CD14-positive monocyte (primary cell): Measurements from ENCODE around the gene CFAP97D1. TPM values are rescaled to one million over a fixed set of nuclear protein-coding genes. Genes with fewer than 3 reads are reported as not detected.

ENCODE experiments used
- DNase-seq, 3 donors: peaks; one replicate each; pipeline ENCODE4 v3.0.0-alpha.2; 2011 to 2022
- H2AFZ ChIP-seq: 2 replicates; pipeline ENCODE4 v1.6.0; 2012; ENCODE audit warnings: mild to moderate bottlenecking, low read depth, low read length, inconsistent platforms; ENCODE audit not compliant: insufficient read depth, poor library complexity, severe bottlenecking
- H3K27ac ChIP-seq, 2 donors: 1 replicate in 1 of 2; 2 replicates in 1 of 2; pipeline ENCODE4 v1.5.1; 2012 to 2013; ENCODE audit warnings: low read length in 2 of 2, control low read depth in 1 of 2, inconsistent platforms in 1 of 2, low read depth in 1 of 2, mild to moderate bottlenecking in 1 of 2
- H3K27me3 ChIP-seq, 2 donors: one replicate each; pipeline versions ENCODE4 v1.6.0 to v1.6.1; 2011 to 2013; ENCODE audit warnings: low read length in 2 of 2; ENCODE audit not compliant: control insufficient read depth in 2 of 2, insufficient read depth in 2 of 2
- H3K36me3 ChIP-seq, 2 donors: replicated peaks in 1 of 2; 1 replicate in 1 of 2; 2 replicates in 1 of 2; pipeline versions ENCODE4 v1.5.1 to v1.6.1; 2012 to 2013; ENCODE audit warnings: low read length in 2 of 2, control low read depth in 1 of 2, inconsistent platforms in 1 of 2, mild to moderate bottlenecking in 1 of 2; ENCODE audit not compliant: insufficient read depth in 2 of 2, control insufficient read depth in 1 of 2
- H3K4me1 ChIP-seq, 2 donors: 1 replicate in 1 of 2; 2 replicates in 1 of 2; pipeline versions ENCODE4 v1.5.1 to v1.6.1; 2012 to 2013; ENCODE audit warnings: low read length in 2 of 2, control low read depth in 1 of 2, inconsistent platforms in 1 of 2, mild to moderate bottlenecking in 1 of 2, moderate library complexity in 1 of 2; ENCODE audit not compliant: insufficient read depth in 2 of 2, control insufficient read depth in 1 of 2
- H3K4me2 ChIP-seq: replicated peaks from 2 replicates; pipeline ENCODE3; 2012; ENCODE audit warnings: low read length, moderate library complexity, mild to moderate bottlenecking; ENCODE audit not compliant: poor library complexity, severe bottlenecking; ENCODE audit errors: extremely low read depth
- H3K4me3 ChIP-seq, 3 experiments: fragments of 200-600 bp in 1 of 3; sonication (generic) in 1 of 3; replicated peaks in 1 of 3; 1 replicate in 2 of 3; 2 replicates in 1 of 3; pipeline ENCODE4 v1.5.1; 2011 to 2013; ENCODE audit warnings: low read length in 3 of 3, mild to moderate bottlenecking in 3 of 3, control low read depth in 2 of 3, low read depth in 2 of 3, inconsistent platforms in 1 of 3, moderate library complexity in 1 of 3
- H3K79me2 ChIP-seq: 2 replicates; pipeline ENCODE4 v1.6.0; 2012; ENCODE audit warnings: mild to moderate bottlenecking, control low read depth, inconsistent platforms, low read length, moderate library complexity; ENCODE audit not compliant: insufficient read depth
- H3K9ac ChIP-seq: 2 replicates; pipeline ENCODE4 v1.6.0; 2017; ENCODE audit warnings: low read length, mild to moderate bottlenecking; ENCODE audit not compliant: insufficient read depth, poor library complexity, severe bottlenecking
- H3K9me3 ChIP-seq, 2 donors: replicated peaks in 1 of 2; 1 replicate in 1 of 2; 2 replicates in 1 of 2; pipeline versions ENCODE4 v1.5.1 to v1.6.1; 2012 to 2013; ENCODE audit warnings: low read length in 2 of 2, control low read depth in 1 of 2; ENCODE audit not compliant: control insufficient read depth in 1 of 2, insufficient read depth in 1 of 2
- H4K20me1 ChIP-seq: 2 replicates; pipeline ENCODE4 v1.6.0; 2012; ENCODE audit warnings: mild to moderate bottlenecking, low read length, control low read depth, moderate library complexity; ENCODE audit not compliant: insufficient read depth
- H3K27ac Mint-ChIP-seq, 7 donors: one replicate each; pipeline ENCODE4 v1.8.0; 2020; ENCODE audit warnings: mild to moderate bottlenecking in 7 of 7, mixed read lengths in 7 of 7, moderate library complexity in 6 of 7, inconsistent platforms in 2 of 7
- H3K27me3 Mint-ChIP-seq, 3 donors: one replicate each; pipeline ENCODE4 v1.8.0; 2021 to 2022; ENCODE audit warnings: low read depth in 3 of 3, mild to moderate bottlenecking in 3 of 3, mixed read lengths in 3 of 3, moderate library complexity in 3 of 3, inconsistent platforms in 1 of 3
- H3K36me3 Mint-ChIP-seq, 2 donors: one replicate each; pipeline ENCODE4 v1.8.0; 2020; ENCODE audit warnings: mixed read lengths in 2 of 2, inconsistent platforms in 1 of 2, mild to moderate bottlenecking in 1 of 2
- H3K4me1 Mint-ChIP-seq: one replicate; pipeline ENCODE4 v1.8.0; 2020; ENCODE audit warnings: mild to moderate bottlenecking, mixed read lengths
- H3K4me3 Mint-ChIP-seq, 2 donors: one replicate each; pipeline ENCODE4 v1.8.0; 2020; ENCODE audit warnings: mild to moderate bottlenecking in 2 of 2, mixed read lengths in 2 of 2, moderate library complexity in 1 of 2
- H3K9me3 Mint-ChIP-seq, 7 donors: one replicate each; pipeline ENCODE4 v1.8.0; 2020 to 2022; ENCODE audit warnings: mixed read lengths in 7 of 7, mild to moderate bottlenecking in 6 of 7, moderate library complexity in 6 of 7, inconsistent platforms in 2 of 7
- CTCF ChIP-seq: fragments of 200-600 bp; IDR thresholded peaks from one replicate; pipeline ENCODE4 v1.8.0; 2022; ENCODE audit warnings: antibody characterized with exemption, mild to moderate bottlenecking
- WGBS: methylation state at CpG from one replicate; pipeline ENCODE4 v1.1.5; 2013; ENCODE audit warnings: missing lambda C conversion rate; ENCODE audit not compliant: insufficient coverage; 5-methylcytosine and 5-hydroxymethylcytosine counted together
- intact Hi-C, 2 donors: fragments of 100-400 bp; cut with micrococcal nuclease; formaldehyde crosslinking; loops; one replicate each; pipeline versions ENCODE4 v1.15.0 to v1.15.1; 2023
- polyA plus RNA-seq, 3 donors: library from polyadenylated mRNA; depleted of rRNA in 1 of 3; unstranded in 2 of 3; stranded (reverse) in 1 of 3; fragments of 300-500 nt in 2 of 3; fragments of >200 nt in 1 of 3; fragmentation: Illumina TruSeq in 2 of 3; gene quantifications; 1 replicate in 2 of 3; 2 replicates in 1 of 3; pipeline ENCODE4 v1.2.3, GENCODE V29; 2012 to 2021

CFAP97D1 gene
- polyA plus RNA-seq, 3 donors, result 0.07 TPM; not detected in 2

GRCh38 chr17:43825567-43825966 is 45.3 kb downstream of the CFAP97D1 start:
- no peak overlapping the region for H3K9ac ChIP-seq
- H3K36me3 ChIP-seq, result no peaks in the 10 kb centered on the region
- Mint-ChIP-seq H3K27ac (no peak overlapping the region), H3K27me3 (peaks cover 0 to 3% (median 0%) of the 10 kb centered on the region in 3 donors), H3K9me3 (no peaks in the 10 kb centered on the region), H3K36me3 (peaks cover 6 to 7% of the 10 kb centered on the region in 2 donors), H3K4me3 (no peak overlapping the region), H3K4me1 (no peaks in the 10 kb centered on the region)
- H3K4me2 ChIP-seq, result no peak overlapping the region
- no peak for DNase-seq
- no peak overlapping the region for H2AFZ ChIP-seq
- no peak overlapping the region for H3K4me3 ChIP-seq
- no peaks in the 10 kb centered on the region for H4K20me1 ChIP-seq
- no peaks in the 10 kb centered on the region for H3K79me2 ChIP-seq
- H3K4me1 ChIP-seq, result no peaks in the 10 kb centered on the region
- WGBS, result 96% methylated on average over 11 of the region's 12 CpGs
- TF ChIP-seq CTCF, result no peak
- no peak overlapping the region for H3K27ac ChIP-seq
- no peaks in the 10 kb centered on the region for H3K9me3 ChIP-seq
- intact Hi-C loops, result no loop called here
- H3K27me3 ChIP-seq, result no peaks in the 10 kb centered on the region

GRCh38 chr17:43826206-43826605 is 46.0 kb downstream of the CFAP97D1 start:
- no peak overlapping the region for H3K27ac Mint-ChIP-seq
- Histone ChIP-seq H3K27me3 (peaks cover 0 to under 1% of the 10 kb centered on the region in 2 donors), H2AFZ (no peak overlapping the region), H3K9ac (no peak overlapping the region), H3K27ac (no peak overlapping the region), H4K20me1 (no peaks in the 10 kb centered on the region), H3K9me3 (no peaks in the 10 kb centered on the region), H3K4me2 (no peak overlapping the region), H3K79me2 (no peaks in the 10 kb centered on the region), H3K36me3 (no peaks in the 10 kb centered on the region), H3K4me1 (no peaks in the 10 kb centered on the region), H3K4me3 (no peak overlapping the region)
- H3K4me3 Mint-ChIP-seq, result no peak overlapping the region
- no peak for DNase-seq
- intact Hi-C loops, result no loop called here
- no peaks in the 10 kb centered on the region for H3K9me3 Mint-ChIP-seq
- 100% methylated on average over 4 of the region's 7 CpGs for WGBS
- H3K4me1 Mint-ChIP-seq, result no peaks in the 10 kb centered on the region
- H3K36me3 Mint-ChIP-seq, result peaks cover 4 to 7% of the 10 kb centered on the region in 2 donors
- peaks cover 0 to 7% (median 2%) of the 10 kb centered on the region in 3 donors for H3K27me3 Mint-ChIP-seq
- TF ChIP-seq CTCF, result no peak
